Prostate gland (tissue), 2 donors: ENCODE results near the gene SLC38A8.

Experiments
- CTCF ChIP-seq, 4 experiments: fragments of 200-600 bp in 2 of 4; fragments of 450-650 bp in 2 of 4; sonication (generic) in 2 of 4; IDR thresholded peaks; 1 replicate in 3 of 4; 2 replicates in 1 of 4; pipeline ENCODE4 v1.5.1; 2016 to 2019; ENCODE audit warnings: antibody characterized with exemption in 4 of 4, mild to moderate bottlenecking in 2 of 4, moderate library complexity in 2 of 4
- POLR2A ChIP-seq: fragments of 450-650 bp; IDR thresholded peaks from one replicate; pipeline ENCODE4 v1.6.1; 2016; ENCODE audit warnings: antibody characterized with exemption, mild to moderate bottlenecking
- POLR2AphosphoS5 ChIP-seq: sonication (generic); formaldehyde crosslinking; IDR thresholded peaks from one replicate; pipeline ENCODE4 v1.6.1; 2017; ENCODE audit warnings: antibody characterized with exemption

GRCh38 chr16:84068783-84069462 is 26.3 kb upstream of the SLC38A8 start:
- TF ChIP-seq CTCF (IDR thresholded peaks at IDR 0.05) (no peak), POLR2AphosphoS5 (no peak), POLR2A (no peak)
